AG04450 (cell line): Measurements from ENCODE around the gene DNAH1. TPM values are rescaled to one million over a fixed set of nuclear protein-coding genes. Genes with fewer than 3 reads are reported as not detected.

Source experiments
- CTCF ChIA-PET: fragments of 300-600, 350-600 bp; formaldehyde crosslinking; extraction: SDS; loops from one replicate; lab custom pipeline; 2022; ENCODE audit warnings: antibody characterized with exemption, inconsistent platforms; lab: Charles Lee
- POLR2A ChIA-PET: fragments of 350-600 bp; formaldehyde crosslinking; extraction: SDS; loops from one replicate; lab custom pipeline; 2021; ENCODE audit warnings: antibody characterized with exemption, inconsistent platforms; lab: Yijun Ruan, JAX
- DNase-seq: peaks from one replicate; pipeline ENCODE4 v3.0.0-alpha.2; 2011; ENCODE audit warnings: low read depth, low spot score
- H3K27ac ChIP-seq: one replicate; pipeline ENCODE4 v1.5.1; 2012; ENCODE audit warnings: low read depth, low read length, control low read depth
- H3K27me3 ChIP-seq: one replicate; pipeline ENCODE4 v1.6.0; 2012; ENCODE audit warnings: low read length; ENCODE audit not compliant: control insufficient read depth, insufficient read depth
- H3K4me3 ChIP-seq: 2 replicates; pipeline ENCODE4 v1.5.1; 2011; ENCODE audit warnings: mild to moderate bottlenecking, low read depth, low read length, control low read depth
- H3K9me3 ChIP-seq: 2 replicates; pipeline ENCODE4 v1.5.1; 2012; ENCODE audit warnings: low read length; ENCODE audit not compliant: control insufficient read depth, insufficient read depth
- CTCF ChIP-seq: IDR thresholded peaks from 2 replicates; pipeline ENCODE4 v1.5.1; 2011; ENCODE audit warnings: low read depth, low read length, control low read depth, inconsistent platforms
- polyA plus RNA-seq: library from polyadenylated mRNA; depleted of rRNA; stranded (reverse); fragments of >200 nt; gene quantifications from 2 replicates; pipeline ENCODE4 v1.2.3, GENCODE V29; 2011

The DNAH1 gene
- polyA plus RNA-seq, 1 experiment, result 1.4 TPM

- POLR2A ChIA-PET, result no interaction called here
- Histone ChIP-seq H3K27me3 (peaks cover 1% of the 10 kb centered on the region), H3K27ac (no peak overlapping the region), H3K9me3 (no peaks in the 10 kb centered on the region; the same call in 1 of the 2 replicates), H3K4me3 (no peak overlapping the region)
- no peak for DNase-seq
- CTCF ChIA-PET, result no interaction called here
- TF ChIP-seq CTCF, result no peak
Observed at GRCh38 chr3:52313188-52313773, 2.8 kb upstream of the DNAH1 start.

- ChIA-PET POLR2A (no interaction called here), CTCF (no interaction called here)
- no peak for TF ChIP-seq CTCF
- H3K9me3 ChIP-seq, result no peaks in the 10 kb centered on the region; the same call in 1 of the 2 replicates
- peaks cover 2% of the 10 kb centered on the region for H3K27me3 ChIP-seq
- no peak overlapping the region for H3K27ac ChIP-seq
- DNase-seq, result no peak
- no peak overlapping the region for H3K4me3 ChIP-seq
Observed at GRCh38 chr3:52313774-52314188, 2.3 kb upstream of the DNAH1 start.

GRCh38 chr3:52314489-52314888, 1.6 kb upstream of the DNAH1 start:
- CTCF ChIA-PET, result no interaction called here
- no peak for DNase-seq
- Histone ChIP-seq H3K27me3 (peaks cover 2% of the 10 kb centered on the region), H3K9me3 (no peaks in the 10 kb centered on the region; the same call in 1 of the 2 replicates), H3K27ac (no peak overlapping the region), H3K4me3 (no peak overlapping the region)
- POLR2A ChIA-PET, result no interaction called here
- TF ChIP-seq CTCF, result no peak

GRCh38 chr3:52315006-52315405, 1.1 kb upstream of the DNAH1 start:
- no peak for TF ChIP-seq CTCF
- POLR2A ChIA-PET, result no interaction called here
- Histone ChIP-seq H3K9me3 (no peaks in the 10 kb centered on the region; the same call in 1 of the 2 replicates), H3K27ac (no peak overlapping the region), H3K4me3 (no peak overlapping the region), H3K27me3 (peaks cover 2% of the 10 kb centered on the region)
- no peak for DNase-seq
- CTCF ChIA-PET, result interaction anchor here (0.9 kb wide), 1 partner anchor 24 kb away, joined by 4 read pairs; no protein-coding TSS in a partner anchor

- Histone ChIP-seq H3K27me3 (peaks cover 2% of the 10 kb centered on the region), H3K4me3 (peak overlapping the region; percentile 55), H3K27ac (no peak overlapping the region), H3K9me3 (no peaks in the 10 kb centered on the region; the same call in 1 of the 2 replicates)
- CTCF ChIA-PET, result interaction anchor here (0.9 to 1.7 kb wide), 2 partner anchors 22 to 97 kb away, joined by 3 to 6 read pairs; no protein-coding TSS in a partner anchor
- no peak for DNase-seq
- no peak for TF ChIP-seq CTCF
- POLR2A ChIA-PET, result interaction anchor here (1.3 kb wide), 1 partner anchor 80 kb away, joined by 4 read pairs; no protein-coding TSS in a partner anchor
Observed at GRCh38 chr3:52317208-52318000, 1.3 kb downstream of the DNAH1 start.
